ENCODE results near the gene TUBB4A. TPM values are rescaled to one million over a fixed set of nuclear protein-coding genes. Genes with fewer than 3 reads are reported as not detected.

Gene TUBB4A
- total and polyA plus RNA-seq, 9 of the 15 experiments (the other 6 are each of a cell fraction or from before 2014, with no cell fraction given): 0.14 to 7.0 (median 0.75) TPM

DNA sequence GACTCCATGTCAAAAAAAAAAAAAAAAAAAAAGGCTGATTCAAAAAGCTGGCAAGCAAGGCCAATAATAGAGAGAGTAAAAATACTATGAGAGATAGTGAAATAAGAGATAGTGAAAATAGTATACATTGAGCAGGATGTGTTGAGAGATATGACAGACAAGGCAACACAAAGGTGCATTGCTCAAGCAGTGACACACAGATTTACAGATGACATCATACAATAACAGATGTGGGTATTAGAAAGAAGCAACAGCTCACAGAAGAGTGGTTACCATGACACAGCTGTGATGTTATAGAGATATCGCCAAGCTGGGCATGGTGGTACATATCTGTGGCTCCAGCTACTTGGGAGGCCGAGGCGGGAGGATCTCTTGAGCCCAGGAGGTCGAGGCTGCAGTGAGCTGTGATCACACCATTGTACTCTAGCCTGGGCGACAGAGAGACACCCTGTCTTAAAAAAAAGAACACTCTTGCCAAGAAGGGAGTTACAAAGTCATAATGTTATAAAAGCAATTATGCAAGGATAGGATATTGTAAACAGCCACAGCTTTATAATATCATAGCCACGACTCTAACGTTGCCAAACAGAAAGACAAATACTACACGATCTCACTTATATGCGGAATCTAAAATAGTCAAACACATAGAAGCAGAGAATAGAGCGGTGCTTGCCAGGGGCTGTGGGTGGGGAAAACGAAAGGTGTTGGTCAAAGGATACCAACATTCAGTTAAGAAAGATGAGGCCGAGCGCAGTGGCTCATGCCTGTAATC is 39.0 kb upstream of the TUBB4A start (continued):
- TF ChIP-seq NRF1 (conservative IDR thresholded peaks at IDR 0.05 in 1 of 2, IDR thresholded peaks at IDR 0.05 in 1 of 2) (no peak), ZNF184 (CRISPR knock-in tag; IDR thresholded peaks at IDR 0.05) (no peak), ZBTB1 (CRISPR knock-in tag; IDR thresholded peaks at IDR 0.05; ENCODE audit: borderline replicate concordance, low read depth) (no peak), XRCC3 (IDR thresholded peaks at IDR 0.05) (no peak), PBX2 (CRISPR knock-in tag; IDR thresholded peaks at IDR 0.05; ENCODE audit: low read depth) (no peak), PBX2 (tag; conservative IDR thresholded peaks at IDR 0.05; ENCODE audit: low read depth) (0 out of 2 replicates have a peak, but pooled peaks have one; percentile 16), ATF1 (CRISPR knock-in tag; IDR thresholded peaks at IDR 0.05) (no peak), ATF1 (tag; IDR thresholded peaks at IDR 0.05) (peak; percentile 42; the same call in 1 of the 2 replicates), SRSF9 (IDR thresholded peaks at IDR 0.05; ENCODE audit: borderline replicate concordance, low read depth, low read length) (no peak)
- TF ChIP-seq, protein P1, sequence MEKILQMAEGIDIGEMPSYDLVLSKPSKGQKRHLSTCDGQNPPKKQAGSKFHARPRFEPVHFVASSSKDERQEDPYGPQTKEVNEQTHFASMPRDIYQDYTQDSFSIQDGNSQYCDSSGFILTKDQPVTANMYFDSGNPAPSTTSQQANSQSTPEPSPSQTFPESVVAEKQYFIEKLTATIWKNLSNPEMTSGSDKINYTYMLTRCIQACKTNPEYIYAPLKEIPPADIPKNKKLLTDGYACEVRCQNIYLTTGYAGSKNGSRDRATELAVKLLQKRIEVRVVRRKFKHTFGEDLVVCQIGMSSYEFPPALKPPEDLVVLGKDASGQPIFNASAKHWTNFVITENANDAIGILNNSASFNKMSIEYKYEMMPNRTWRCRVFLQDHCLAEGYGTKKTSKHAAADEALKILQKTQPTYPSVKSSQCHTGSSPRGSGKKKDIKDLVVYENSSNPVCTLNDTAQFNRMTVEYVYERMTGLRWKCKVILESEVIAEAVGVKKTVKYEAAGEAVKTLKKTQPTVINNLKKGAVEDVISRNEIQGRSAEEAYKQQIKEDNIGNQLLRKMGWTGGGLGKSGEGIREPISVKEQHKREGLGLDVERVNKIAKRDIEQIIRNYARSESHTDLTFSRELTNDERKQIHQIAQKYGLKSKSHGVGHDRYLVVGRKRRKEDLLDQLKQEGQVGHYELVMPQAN (IDR thresholded peaks at IDR 0.05; ENCODE audit: borderline replicate concordance): no peak
